ENCODE data around the gene NPS.

DNA sequence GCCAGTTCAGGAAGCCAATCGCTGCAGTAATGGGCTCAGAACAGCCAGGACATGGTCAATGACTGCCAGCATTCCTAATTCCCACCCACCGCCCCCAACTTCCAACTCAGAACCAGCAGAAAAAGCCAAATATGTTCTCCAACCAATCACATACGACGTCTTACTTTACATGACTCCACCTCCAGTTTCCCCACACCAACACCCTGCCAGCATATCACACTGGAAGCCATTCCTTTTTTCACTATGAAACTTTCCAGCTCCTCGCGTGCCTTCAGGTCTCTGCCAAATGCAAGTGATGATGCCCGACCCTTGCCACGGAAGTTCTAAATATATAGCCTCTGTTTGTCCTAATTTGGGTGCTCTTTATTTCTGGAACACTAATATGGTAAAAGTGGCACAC lies 12.5 kb downstream of the NPS start:
- TF ChIP-seq POLR2A (IDR thresholded peaks at IDR 0.05; ENCODE audit: low read length) (no peak), HOXB5 (CRISPR knock-in tag; IDR thresholded peaks at IDR 0.05) (no peak), FOSL2 (IDR thresholded peaks at IDR 0.05) (no peak), FOSL2 (CRISPR knock-in tag; IDR thresholded peaks at IDR 0.05) (no peak), ESRRA (IDR thresholded peaks at IDR 0.05; ENCODE audit: borderline replicate concordance, low read length) (no peak), FOXS1 (CRISPR knock-in tag; IDR thresholded peaks at IDR 0.05) (no peak), SREBF2 (IDR thresholded peaks at IDR 0.05) (no peak), PHF8 (IDR thresholded peaks at IDR 0.05; ENCODE audit: borderline replicate concordance, low read depth) (no peak)
- TF ChIP-seq, protein P1, sequence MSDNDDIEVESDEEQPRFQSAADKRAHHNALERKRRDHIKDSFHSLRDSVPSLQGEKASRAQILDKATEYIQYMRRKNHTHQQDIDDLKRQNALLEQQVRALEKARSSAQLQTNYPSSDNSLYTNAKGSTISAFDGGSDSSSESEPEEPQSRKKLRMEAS (IDR thresholded peaks at IDR 0.05), result no peak
- TF ChIP-seq, protein P2, sequence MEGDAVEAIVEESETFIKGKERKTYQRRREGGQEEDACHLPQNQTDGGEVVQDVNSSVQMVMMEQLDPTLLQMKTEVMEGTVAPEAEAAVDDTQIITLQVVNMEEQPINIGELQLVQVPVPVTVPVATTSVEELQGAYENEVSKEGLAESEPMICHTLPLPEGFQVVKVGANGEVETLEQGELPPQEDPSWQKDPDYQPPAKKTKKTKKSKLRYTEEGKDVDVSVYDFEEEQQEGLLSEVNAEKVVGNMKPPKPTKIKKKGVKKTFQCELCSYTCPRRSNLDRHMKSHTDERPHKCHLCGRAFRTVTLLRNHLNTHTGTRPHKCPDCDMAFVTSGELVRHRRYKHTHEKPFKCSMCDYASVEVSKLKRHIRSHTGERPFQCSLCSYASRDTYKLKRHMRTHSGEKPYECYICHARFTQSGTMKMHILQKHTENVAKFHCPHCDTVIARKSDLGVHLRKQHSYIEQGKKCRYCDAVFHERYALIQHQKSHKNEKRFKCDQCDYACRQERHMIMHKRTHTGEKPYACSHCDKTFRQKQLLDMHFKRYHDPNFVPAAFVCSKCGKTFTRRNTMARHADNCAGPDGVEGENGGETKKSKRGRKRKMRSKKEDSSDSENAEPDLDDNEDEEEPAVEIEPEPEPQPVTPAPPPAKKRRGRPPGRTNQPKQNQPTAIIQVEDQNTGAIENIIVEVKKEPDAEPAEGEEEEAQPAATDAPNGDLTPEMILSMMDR (IDR thresholded peaks at IDR 0.05), result no peak
- TF ChIP-seq, protein P3, sequence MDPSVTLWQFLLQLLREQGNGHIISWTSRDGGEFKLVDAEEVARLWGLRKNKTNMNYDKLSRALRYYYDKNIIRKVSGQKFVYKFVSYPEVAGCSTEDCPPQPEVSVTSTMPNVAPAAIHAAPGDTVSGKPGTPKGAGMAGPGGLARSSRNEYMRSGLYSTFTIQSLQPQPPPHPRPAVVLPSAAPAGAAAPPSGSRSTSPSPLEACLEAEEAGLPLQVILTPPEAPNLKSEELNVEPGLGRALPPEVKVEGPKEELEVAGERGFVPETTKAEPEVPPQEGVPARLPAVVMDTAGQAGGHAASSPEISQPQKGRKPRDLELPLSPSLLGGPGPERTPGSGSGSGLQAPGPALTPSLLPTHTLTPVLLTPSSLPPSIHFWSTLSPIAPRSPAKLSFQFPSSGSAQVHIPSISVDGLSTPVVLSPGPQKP (IDR thresholded peaks at IDR 0.05; ENCODE audit: low read depth, low read length), result no peak

Measured in A549 (cell line).